COLO668 (cell line): ENCODE results near the gene SMDT1.
"Not testable (repeated sequence)": the region's sequence is repeated elsewhere in the genome, so short reads cannot be mapped to it uniquely, and the experiment has no call there.

ENCODE experiments used
- DNase-seq: peaks from one replicate; lab custom pipeline; 2025; ENCODE audit not compliant: unreplicated experiment; lab: John Stamatoyannopoulos, UW

Gene SMDT1

GRCh38 chr22:42070517-42071422 lies 8.7 kb upstream of the SMDT1 start, which contains the start of gene NAGA:
TSS of gene NAGA (minus strand) at chr22:42070812. CDS start at chr22:42070297, 515 bp downstream.
- DNase-seq: peak; percentile 98

- not testable (repeated sequence) for DNase-seq
These were observed 8.0 kb upstream of the SMDT1 start for GRCh38 chr22:42071508-42071907.

- no peak for DNase-seq
These were observed 6.7 kb upstream of the SMDT1 start for GRCh38 chr22:42072606-42073330.

GRCh38 chr22:42073621-42074041 lies 5.9 kb upstream of the SMDT1 start:
- DNase-seq: no peak

- DNase-seq: peak; percentile 33
These were observed 5.2 kb upstream of the SMDT1 start, which contains the start of gene PHETA2 for GRCh38 chr22:42074132-42074811. TSS of gene PHETA2 (plus strand) at chr22:42074248. CDS start at chr22:42077294, 3,046 bp downstream.

- no peak for DNase-seq
These were observed 4.4 kb upstream of the SMDT1 start for GRCh38 chr22:42074846-42075676.

GRCh38 chr22:42076764-42077485 lies 2.6 kb upstream of the SMDT1 start:
- no peak for DNase-seq

GRCh38 chr22:42077486-42078125 lies 1.9 kb upstream of the SMDT1 start:
- no peak for DNase-seq

GRCh38 chr22:42078469-42079318 lies 806 bp upstream of the SMDT1 start:
- no peak for DNase-seq

GRCh38 chr22:42080287-42080686 lies 787 bp downstream of the SMDT1 start:
- DNase-seq: peak; percentile 40

- no peak for DNase-seq
These were observed 3.6 kb downstream of the SMDT1 start for GRCh38 chr22:42083119-42083518.

- DNase-seq: no peak
These were observed 5.4 kb downstream of the SMDT1 start for GRCh38 chr22:42084874-42085273.

- no peak for DNase-seq
These were observed 6.6 kb downstream of the SMDT1 start for GRCh38 chr22:42086051-42086450.

- peak; percentile 98 for DNase-seq
These were observed 11.3 kb downstream of the SMDT1 start, which contains the start of gene NDUFA6 for GRCh38 chr22:42090596-42091454. TSS of gene NDUFA6 (minus strand) at chr22:42090772. CDS start at chr22:42090744, 28 bp downstream.

GRCh38 chr22:42091455-42091782 lies 11.9 kb downstream of the SMDT1 start:
- no peak for DNase-seq

- no peak for DNase-seq
These were observed 21.7 kb downstream of the SMDT1 start for GRCh38 chr22:42101199-42101598.

GRCh38 chr22:42104332-42104860 lies 24.9 kb downstream of the SMDT1 start:
- not testable (repeated sequence) for DNase-seq
